GM10266 (cell line): ENCODE results near the gene STARD13.

Experiments
- DNase-seq: peaks from one replicate; pipeline ENCODE4 v3.0.0; 2012; ENCODE audit errors: extremely low spot score
- CTCF ChIP-seq: IDR thresholded peaks from 2 replicates; pipeline ENCODE4 v1.5.1; 2012; ENCODE audit warnings: mild to moderate bottlenecking, low read depth; ENCODE audit not compliant: control insufficient read depth, insufficient read depth; ENCODE audit errors: missing control alignments

STARD13 gene

DNA sequence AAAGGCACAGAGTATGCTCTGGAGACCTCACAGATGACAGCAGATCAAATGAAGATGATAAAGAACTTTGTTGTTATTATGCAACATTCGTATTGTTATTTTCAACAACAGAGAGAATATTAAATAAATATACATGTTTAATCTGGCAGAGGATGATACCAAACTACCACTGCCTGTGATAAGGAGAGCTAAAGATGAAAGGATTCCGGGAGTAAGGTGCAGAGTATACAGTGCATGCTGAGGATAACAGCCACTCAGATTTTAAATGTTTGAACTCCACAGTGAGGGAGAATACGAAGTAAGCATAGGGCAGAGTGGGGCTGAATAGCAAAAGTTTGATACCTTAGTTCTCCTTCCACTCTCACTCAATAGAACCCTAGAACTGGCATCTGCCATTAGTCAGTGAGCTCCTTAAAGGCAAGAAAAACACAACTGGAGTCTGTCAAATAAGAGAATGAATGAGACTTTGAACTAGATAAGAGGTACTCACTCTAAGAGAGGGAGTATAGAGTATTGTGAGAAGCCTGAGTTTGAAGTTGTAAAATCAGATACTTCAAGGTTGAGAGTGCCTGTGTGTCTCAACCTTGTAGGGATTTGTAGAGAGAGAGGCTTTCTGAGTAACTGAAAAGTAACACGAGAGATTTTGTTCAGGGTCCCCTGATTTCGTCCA lies 78.5 kb downstream of the STARD13 start:
- no peak for DNase-seq
- no peak for TF ChIP-seq CTCF

- DNase-seq = no peak
- TF ChIP-seq CTCF = no peak
Observed at GRCh38 chr13:33206425-33206824, 79.1 kb downstream of the STARD13 start.

- no peak for TF ChIP-seq CTCF
- DNase-seq = no peak
Observed at GRCh38 chr13:33205804-33206221, 79.7 kb downstream of the STARD13 start.

- no peak for DNase-seq
- TF ChIP-seq CTCF = no peak
Observed at GRCh38 chr13:33205224-33205623, 80.3 kb downstream of the STARD13 start.

DNA sequence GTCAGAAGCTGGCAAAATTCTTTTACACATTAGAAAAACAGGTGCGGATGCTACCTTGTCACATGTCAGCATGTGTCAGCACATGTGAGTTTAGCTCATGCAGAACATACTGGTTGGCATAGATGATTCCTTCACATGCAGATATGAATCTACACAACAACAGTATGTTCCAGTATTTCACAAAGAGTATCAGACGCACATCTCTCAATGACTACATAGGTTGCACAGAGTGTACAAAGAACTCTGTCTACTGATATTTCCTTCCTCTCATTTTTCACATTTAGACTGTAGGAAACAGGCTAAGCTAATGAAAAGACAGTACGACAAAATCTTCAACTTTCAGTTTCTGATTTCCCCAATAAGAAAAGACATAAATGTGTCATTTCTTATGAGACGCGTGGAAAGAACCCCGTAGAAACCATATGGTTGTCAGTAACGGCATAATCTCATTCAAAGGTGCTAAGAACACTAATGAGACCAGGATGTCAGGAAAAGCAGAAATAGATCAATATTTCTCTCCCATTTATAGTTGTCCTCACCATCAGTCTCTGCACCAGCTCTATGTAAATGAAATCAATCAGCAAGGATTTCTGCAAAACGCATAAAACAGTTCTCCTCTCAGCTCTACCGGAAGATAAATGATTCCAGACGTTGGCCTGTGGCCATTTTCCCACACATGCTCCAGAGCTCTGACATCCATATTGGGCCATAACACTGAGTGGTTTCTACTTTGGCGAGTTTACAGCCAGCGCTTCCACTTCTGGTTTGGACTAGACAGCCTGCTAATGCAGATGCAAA lies 81.2 kb downstream of the STARD13 start:
- DNase-seq = no peak
- TF ChIP-seq CTCF = no peak

DNA sequence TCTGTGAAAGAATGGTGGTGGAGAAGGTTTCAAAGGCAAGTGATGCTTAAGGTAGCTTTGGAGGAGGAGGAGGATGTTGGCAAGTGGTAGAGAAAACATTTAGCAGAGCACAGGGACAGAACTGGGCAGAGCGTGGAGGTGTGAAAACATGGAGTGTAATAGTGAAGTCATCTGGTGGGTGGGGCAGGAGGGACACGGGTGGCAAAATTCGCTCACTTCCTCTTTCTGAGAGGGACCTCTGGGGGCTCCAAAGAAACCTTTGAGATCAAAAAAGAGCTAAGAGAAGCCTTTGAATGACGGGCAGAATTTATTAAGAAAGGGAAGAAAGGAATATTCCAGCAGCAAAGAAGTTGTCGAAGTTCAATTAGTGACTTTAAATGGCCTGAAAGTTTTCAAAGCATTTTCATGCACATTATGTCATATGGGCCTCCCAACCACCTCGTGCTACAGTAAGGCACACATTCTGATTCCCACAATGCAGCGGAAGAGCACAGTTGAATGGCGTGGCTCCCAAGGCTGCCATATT lies 82.8 kb downstream of the STARD13 start:
- no peak for TF ChIP-seq CTCF
- DNase-seq = no peak

DNA sequence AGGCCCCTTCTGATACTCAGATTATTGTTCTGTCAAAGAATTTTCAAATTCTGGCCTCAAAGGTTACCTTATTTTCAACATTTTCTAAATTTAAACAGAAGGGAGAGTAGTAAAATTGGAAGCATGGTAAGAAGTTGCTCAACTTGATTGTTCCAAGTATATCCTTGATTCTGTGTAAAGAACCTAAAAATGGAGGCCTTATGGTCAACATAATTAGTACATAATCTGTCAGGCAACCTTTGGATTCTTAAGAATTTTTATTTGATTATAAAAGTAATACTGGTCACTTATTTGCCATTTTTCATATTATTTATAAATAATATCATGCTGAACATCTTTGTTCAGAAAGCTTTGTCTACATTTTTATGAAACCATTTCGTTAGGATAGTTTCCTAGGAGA lies 83.9 kb downstream of the STARD13 start:
- TF ChIP-seq CTCF = no peak
- no peak for DNase-seq
